Nasal cavity respiratory epithelium epithelial cell of viscerocranial mucosa (primary cell): ENCODE results near the gene C1orf198. TPM values are rescaled to one million over a fixed set of nuclear protein-coding genes. Genes with fewer than 3 reads are reported as not detected.

Experiments used
- total RNA-seq: library from RNA; depleted of rRNA; stranded (reverse); fragments of >200 nt; gene quantifications from 2 replicates; pipeline ENCODE4 v1.2.3, GENCODE V29; 2014

Gene C1orf198
- 11.6 and 18.1 TPM in 2 replicates for total RNA-seq

GRCh38 chr1:230867903-230868735 lies at the start of gene C1orf198:
Gene C1orf198, minus strand, starts transcription at chr1:230868521. Its CDS starts 9 bp downstream, at chr1:230868512.

Other genes with a start within 250 kb of the C1orf198 start
- gene COG2, start 226.0 kb downstream of the C1orf198 start, total RNA-seq = 21.5 and 34.5 TPM in 2 replicates
- gene AGT, start 154.4 kb downstream of the C1orf198 start, total RNA-seq = 0.07 TPM in 1 of 2 replicates, not detected in the other
- gene CAPN9, start 121.1 kb downstream of the C1orf198 start, total RNA-seq = 0.07 TPM in 1 of 2 replicates, not detected in the other
- gene TTC13, start 110.3 kb upstream of the C1orf198 start, total RNA-seq = 14.7 and 16.0 TPM in 2 replicates
- gene ARV1, start 110.6 kb upstream of the C1orf198 start, total RNA-seq = 5.8 and 10.7 TPM in 2 replicates
- 2.4 and 13.3 TPM in 2 replicates for gene FAM89A, start 171.7 kb upstream of the C1orf198 start, total RNA-seq